K562 (cell line): ENCODE data around the gene ZNF547. TPM values are rescaled to one million over a fixed set of nuclear protein-coding genes. Genes with fewer than 3 reads are reported as not detected.

Source experiments
- ATAC-seq: fragments of 200-7000 bp; cut with Tn5 transposase; 3 replicates; pipeline ENCODE4 v1.9.1; 2020; ENCODE audit warnings: moderate library complexity
- BruUV-seq: library from RNA; stranded (reverse); fragments of 400-500 nt; replicated peaks from 2 replicates; lab custom pipeline; 2021; lab: Mats Ljungman, UMichigan
- CTCF ChIA-PET: fragments of 300-600 bp; formaldehyde crosslinking; extraction: SDS; loops from one replicate; lab custom pipeline; 2021; ENCODE audit warnings: low intra/inter-chr PET ratio; lab: Yijun Ruan, JAX
- POLR2A ChIA-PET: fragments of 300-600, 350-650 bp; sonication (Branson Sonifier 250); formaldehyde crosslinking; extraction: SDS; loops from one replicate; lab custom pipeline; 2021; ENCODE audit warnings: antibody characterized with exemption, inconsistent platforms; lab: Yijun Ruan, JAX
- DNase-seq, 4 experiments: peaks; one replicate each; pipeline versions ENCODE4 v3.0.0 to v3.0.0-alpha.2; 2011 to 2018; ENCODE audit warnings: low spot score in 3 of 4, mixed read lengths in 3 of 4; ENCODE audit errors: extremely low read depth in 1 of 4
- FAIRE-seq: peaks from 2 replicates; lab custom pipeline; 2011; peaks lifted over from hg19 to GRCh38; lab: Jason Lieb, UNC
- H2AFZ ChIP-seq: 2 replicates; pipeline ENCODE4 v1.6.0; 2011; ENCODE audit warnings: low read depth, low read length, control low read depth, inconsistent platforms
- H3K27ac ChIP-seq: fragments of 200-600 bp; 3 replicates; pipeline ENCODE4 v1.8.0; 2011; ENCODE audit warnings: low read depth, mild to moderate bottlenecking, control low read depth, inconsistent platforms, low read length, moderate library complexity, mixed read lengths; ENCODE audit errors: extremely low read depth
- H3K27me3 ChIP-seq, 2 experiments: fragments of 300-600 bp in 1 of 2; 2 replicates in 1 of 2; 3 replicates in 1 of 2; pipeline versions ENCODE4 v1.6.0 to v1.8.0; 2011; ENCODE audit warnings: inconsistent platforms in 2 of 2, low read length in 2 of 2, mild to moderate bottlenecking in 1 of 2, mixed read lengths in 1 of 2, moderate library complexity in 1 of 2; ENCODE audit not compliant: control insufficient read depth in 2 of 2, insufficient read depth in 2 of 2
- H3K36me3 ChIP-seq: fragments of 300-600 bp; 3 replicates; pipeline ENCODE4 v1.8.0; 2011; ENCODE audit warnings: mild to moderate bottlenecking, low read length, inconsistent platforms; ENCODE audit not compliant: control insufficient read depth, insufficient read depth
- H3K4me1 ChIP-seq, 2 experiments: fragments of 200-600 bp in 1 of 2; replicated peaks in 1 of 2; 2 replicates in 1 of 2; 3 replicates in 1 of 2; pipeline versions ENCODE4 v1.5.1 to v1.8.0; 2011; ENCODE audit warnings: inconsistent platforms in 2 of 2, low read length in 2 of 2, mild to moderate bottlenecking in 1 of 2, mixed read lengths in 1 of 2, moderate library complexity in 1 of 2; ENCODE audit not compliant: control insufficient read depth in 2 of 2, insufficient read depth in 2 of 2
- H3K4me2 ChIP-seq: 2 replicates; pipeline ENCODE4 v1.6.1; 2011; ENCODE audit warnings: low read length, control low read depth, inconsistent platforms, mixed read lengths; ENCODE audit not compliant: insufficient read depth
- H3K4me3 ChIP-seq: fragments of 200-600 bp; sonication (generic), shearing (Covaris generic); 2 replicates; pipeline ENCODE4 v1.5.1; 2016; ENCODE audit warnings: control low read depth, inconsistent platforms
- H3K79me2 ChIP-seq: fragments of 200-600 bp; 3 replicates; pipeline ENCODE4 v1.8.0; 2011; ENCODE audit warnings: low read length, inconsistent platforms; ENCODE audit not compliant: control insufficient read depth, insufficient read depth
- H3K9ac ChIP-seq, 2 experiments: 2 replicates each; pipeline versions ENCODE4 v1.6.0 to v1.6.1; 2011; ENCODE audit warnings: low read depth in 2 of 2, low read length in 2 of 2, control low read depth in 1 of 2, inconsistent platforms in 1 of 2, mild to moderate bottlenecking in 1 of 2, mixed read lengths in 1 of 2; ENCODE audit not compliant: insufficient read depth in 1 of 2
- H3K9me1 ChIP-seq: one replicate; pipeline ENCODE4 v1.6.0; 2011; ENCODE audit warnings: inconsistent platforms, mild to moderate bottlenecking, low read length, moderate library complexity; ENCODE audit not compliant: control insufficient read depth, insufficient read depth
- H3K9me3 ChIP-seq: replicated peaks from 2 replicates; pipeline ENCODE4 v1.5.1; 2011; ENCODE audit warnings: low read depth, low read length, inconsistent platforms; ENCODE audit not compliant: control insufficient read depth, insufficient read depth
- H4K20me1 ChIP-seq: replicated peaks from 2 replicates; pipeline ENCODE4 v1.6.1; 2011; ENCODE audit warnings: low read length, inconsistent platforms, mixed read lengths; ENCODE audit not compliant: control insufficient read depth, insufficient read depth
- ARHGAP35 ChIP-seq: fragments of 450-650 bp; IDR thresholded peaks from 2 replicates; pipeline ENCODE4 v1.6.1; 2018; ENCODE audit not compliant: partially characterized antibody
- CC2D1A ChIP-seq: fragments of 450-650 bp; IDR thresholded peaks from 2 replicates; pipeline ENCODE4 v1.6.1; 2017; ENCODE audit warnings: mild to moderate bottlenecking
- CEBPB ChIP-seq: fragments of 450-650 bp; IDR thresholded peaks from 2 replicates; pipeline ENCODE4 v1.6.1; 2016; ENCODE audit warnings: missing genetic modification characterization, missing compliant biosample characterization
- CREB1 ChIP-seq, 2 experiments: sonication (generic) in 1 of 2; formaldehyde crosslinking in 1 of 2; IDR thresholded peaks; 2 replicates each; pipeline versions ENCODE4 v1.6.1 to v1.8.0; 2012 to 2022; ENCODE audit warnings: inconsistent platforms in 1 of 2, mild to moderate bottlenecking in 1 of 2, missing genetic modification reagents in 1 of 2, moderate library complexity in 1 of 2
- PHF8 ChIP-seq: fragments of 200-600 bp; sonication (generic); IDR thresholded peaks from 2 replicates; pipeline ENCODE4 v1.6.1; 2012; ENCODE audit warnings: mixed run types, mild to moderate bottlenecking, inconsistent platforms, low read length, moderate library complexity, borderline replicate concordance
- RAD21 ChIP-seq, 2 experiments: fragments of 250-450 bp in 1 of 2; fragments of 450-650 bp in 1 of 2; sonication (Bioruptor Pico) in 1 of 2; formaldehyde crosslinking in 1 of 2; IDR thresholded peaks in 1 of 2; conservative IDR thresholded peaks in 1 of 2; 2 replicates each; pipeline versions ENCODE4 v1.4.0 to v1.8.0; 2020 to 2022; ENCODE audit warnings: mild to moderate bottlenecking in 2 of 2, moderate library complexity in 1 of 2
- SMC3 ChIP-seq: conservative IDR thresholded peaks from 2 replicates; pipeline ENCODE4 v1.6.1; 2011; ENCODE audit warnings: low read depth, low read length, improper control_type of control experiment; ENCODE audit not compliant: insufficient read depth
- STAG1 ChIP-seq: sonication (generic); formaldehyde crosslinking; IDR thresholded peaks from 2 replicates; pipeline ENCODE4 v1.5.0; 2020; ENCODE audit warnings: missing genetic modification reagents, borderline replicate concordance
- ZFPM2 ChIP-seq: fragments of 250-450 bp; sonication (Bioruptor Pico); IDR thresholded peaks from 2 replicates; pipeline ENCODE4 v1.5.1; 2022; ENCODE audit warnings: mild to moderate bottlenecking
- WGBS: fragments of 100-300 bp; shearing (Covaris generic); methylation state at CpG from one replicate; pipeline ENCODE4 v1.1.6; 2016; ENCODE audit warnings: low coverage, mixed read lengths; ENCODE audit not compliant: insufficient coverage; ENCODE audit errors: missing lambda C conversion rate; 5-methylcytosine and 5-hydroxymethylcytosine counted together
- in situ Hi-C: fragments of 300-500 bp; cut with MboI; formaldehyde crosslinking; loops from 4 replicates; pipeline ENCODE4 v1.15.0; 2018; ENCODE audit warnings: inconsistent platforms, mixed read lengths
- intact Hi-C: fragments of 100-400 bp; cut with micrococcal nuclease; formaldehyde crosslinking; loops from 2 replicates; pipeline ENCODE4 v1.14.2; 2022
- polyA plus RNA-seq, 8 experiments: library from polyadenylated mRNA; depleted of rRNA in 4 of 8; stranded (reverse) in 5 of 8; unstranded in 3 of 8; fragments of >200 nt; fragmentation: Nextera tagmentation in 2 of 8; fragmentation: Illumina TruSeq in 1 of 8; extraction: Ambion mirVana in 2 of 8; extraction: Trizol in 1 of 8; gene quantifications; 2 replicates each; pipeline versions ENCODE4 v1.2.1 to v1.2.3, GENCODE V29; 2011 to 2014; ENCODE audit warnings: inconsistent platforms in 1 of 8, missing spikeins in 1 of 8
- total RNA-seq, 7 experiments: library from RNA; depleted of rRNA in 6 of 7; stranded (reverse); fragments of >200 nt in 6 of 7; fragmentation: Illumina TruSeq in 2 of 7; extraction: Trizol in 2 of 7; gene quantifications; 2 replicates each; pipeline versions ENCODE4 v1.2.1 to v1.2.3, GENCODE V29; 2011 to 2021; ENCODE audit warnings: low replicate concordance in 1 of 7
- TF ChIP-seq, protein P1 (sequence below), 2 experiments: fragments of 450-650 bp; formaldehyde crosslinking in 1 of 2; IDR thresholded peaks; 2 replicates each; pipeline versions ENCODE4 v1.4.0 to v1.6.1; 2014 to 2020; ENCODE audit warnings: mild to moderate bottlenecking in 2 of 2, borderline replicate concordance in 1 of 2, low read depth in 1 of 2
- TF ChIP-seq, protein P2 (sequence below), 3 experiments: IDR thresholded peaks in 2 of 3; conservative IDR thresholded peaks in 1 of 3; 2 replicates each; pipeline ENCODE4 v1.5.1; 2011 to 2012; ENCODE audit warnings: low read length in 3 of 3, mild to moderate bottlenecking in 3 of 3, control low read depth in 2 of 3, improper control_type of control experiment in 1 of 3, inconsistent platforms in 1 of 3, low read depth in 1 of 3, mixed read lengths in 1 of 3, moderate library complexity in 1 of 3; ENCODE audit not compliant: insufficient read depth in 2 of 3

The ZNF547 gene
- total and polyA plus RNA-seq, 9 of the 15 experiments (the other 6 are each of a cell fraction or from before 2014, with no cell fraction given), result 0.03 to 0.96 (median 0.30) TPM

DNA sequence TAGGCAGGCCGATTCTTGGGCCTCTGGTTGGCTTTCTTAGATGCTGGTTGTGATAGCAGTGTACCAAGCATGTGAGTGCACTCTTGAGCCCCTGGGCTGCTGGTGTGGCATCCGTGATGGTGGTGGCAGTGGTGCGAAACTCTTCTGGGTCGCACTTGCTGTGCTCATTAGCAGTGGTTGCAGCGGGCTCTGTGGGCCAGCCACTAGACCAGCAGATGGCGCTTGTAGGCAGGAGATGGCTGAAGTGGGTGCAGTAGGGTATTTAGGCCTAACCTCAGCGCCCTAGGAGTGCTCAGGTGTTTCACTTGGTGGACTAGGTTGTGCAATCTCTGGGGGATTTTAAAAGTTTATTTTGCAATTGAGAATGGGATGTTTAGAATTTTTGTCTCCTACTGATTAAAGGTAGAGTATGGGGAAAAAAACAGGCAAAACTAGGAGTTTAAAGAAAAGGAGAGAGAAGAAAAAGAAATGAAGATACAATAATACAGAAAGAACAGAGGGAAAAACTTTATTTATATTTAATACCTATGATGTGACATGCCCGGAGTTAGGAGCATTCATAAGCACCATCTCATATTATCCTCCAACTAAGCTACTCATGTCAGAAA is 43.3 kb downstream of the ZNF547 start:
- peak; percentile 64 to 72 (median 66) for DNase-seq
- Histone ChIP-seq H3K9me3 (no peaks in the 10 kb centered on the region), H2AFZ (no peak overlapping the region), H3K9ac (no peak overlapping the region), H3K4me3 (no peak overlapping the region), H3K79me2 (peaks cover 6% of the 10 kb centered on the region), H3K4me2 (no peak overlapping the region), H3K9me1 (no peaks in the 10 kb centered on the region), H3K27me3 (no peaks in the 10 kb centered on the region), H3K27ac (no peak overlapping the region), H3K36me3 (no peaks in the 10 kb centered on the region), H4K20me1 (no peaks in the 10 kb centered on the region), H3K4me1 (peaks cover 0 to 5% of the 10 kb centered on the region in 2 experiments; a peak in 1 of 5 replicates)
- ChIA-PET POLR2A (interaction anchor here (0.6 kb wide), 1 partner anchor 416 kb away, joined by 4 read pairs; no protein-coding TSS in a partner anchor), CTCF (interaction anchor here (0.7 kb wide), 1 partner anchor 600 kb away, joined by 3 read pairs; no protein-coding TSS in a partner anchor)
- peak; percentile 71 for ATAC-seq
- FAIRE-seq, result peak; percentile 46
- intact Hi-C loops, result no loop called here
- in situ Hi-C loops, result no loop called here
- 3% methylated on average over 8 of the region's 8 CpGs for WGBS
- TF ChIP-seq, protein P1, sequence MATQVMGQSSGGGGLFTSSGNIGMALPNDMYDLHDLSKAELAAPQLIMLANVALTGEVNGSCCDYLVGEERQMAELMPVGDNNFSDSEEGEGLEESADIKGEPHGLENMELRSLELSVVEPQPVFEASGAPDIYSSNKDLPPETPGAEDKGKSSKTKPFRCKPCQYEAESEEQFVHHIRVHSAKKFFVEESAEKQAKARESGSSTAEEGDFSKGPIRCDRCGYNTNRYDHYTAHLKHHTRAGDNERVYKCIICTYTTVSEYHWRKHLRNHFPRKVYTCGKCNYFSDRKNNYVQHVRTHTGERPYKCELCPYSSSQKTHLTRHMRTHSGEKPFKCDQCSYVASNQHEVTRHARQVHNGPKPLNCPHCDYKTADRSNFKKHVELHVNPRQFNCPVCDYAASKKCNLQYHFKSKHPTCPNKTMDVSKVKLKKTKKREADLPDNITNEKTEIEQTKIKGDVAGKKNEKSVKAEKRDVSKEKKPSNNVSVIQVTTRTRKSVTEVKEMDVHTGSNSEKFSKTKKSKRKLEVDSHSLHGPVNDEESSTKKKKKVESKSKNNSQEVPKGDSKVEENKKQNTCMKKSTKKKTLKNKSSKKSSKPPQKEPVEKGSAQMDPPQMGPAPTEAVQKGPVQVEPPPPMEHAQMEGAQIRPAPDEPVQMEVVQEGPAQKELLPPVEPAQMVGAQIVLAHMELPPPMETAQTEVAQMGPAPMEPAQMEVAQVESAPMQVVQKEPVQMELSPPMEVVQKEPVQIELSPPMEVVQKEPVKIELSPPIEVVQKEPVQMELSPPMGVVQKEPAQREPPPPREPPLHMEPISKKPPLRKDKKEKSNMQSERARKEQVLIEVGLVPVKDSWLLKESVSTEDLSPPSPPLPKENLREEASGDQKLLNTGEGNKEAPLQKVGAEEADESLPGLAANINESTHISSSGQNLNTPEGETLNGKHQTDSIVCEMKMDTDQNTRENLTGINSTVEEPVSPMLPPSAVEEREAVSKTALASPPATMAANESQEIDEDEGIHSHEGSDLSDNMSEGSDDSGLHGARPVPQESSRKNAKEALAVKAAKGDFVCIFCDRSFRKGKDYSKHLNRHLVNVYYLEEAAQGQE (IDR thresholded peaks at IDR 0.05; ENCODE audit: borderline replicate concordance), result peak; percentile 53
- TF ChIP-seq, protein P1 (CRISPR knock-in tag; IDR thresholded peaks at IDR 0.05; ENCODE audit: low read depth), result no peak
- TF ChIP-seq CREB1 (IDR thresholded peaks at IDR 0.05), result no peak
- TF ChIP-seq CREB1 (CRISPR knock-in tag; IDR thresholded peaks at IDR 0.05), result no peak
- peak; percentile 67 for TF ChIP-seq SMC3
- TF ChIP-seq PHF8, result no peak
- peak; percentile 11 to 80; a peak in 2 of 4 replicates for TF ChIP-seq RAD21 (CRISPR knock-in tag; conservative IDR thresholded peaks at IDR 0.05 in 1 of 2, IDR thresholded peaks at IDR 0.05 in 1 of 2)
- TF ChIP-seq CEBPB, result peak; percentile 67
- TF ChIP-seq, protein P2, sequence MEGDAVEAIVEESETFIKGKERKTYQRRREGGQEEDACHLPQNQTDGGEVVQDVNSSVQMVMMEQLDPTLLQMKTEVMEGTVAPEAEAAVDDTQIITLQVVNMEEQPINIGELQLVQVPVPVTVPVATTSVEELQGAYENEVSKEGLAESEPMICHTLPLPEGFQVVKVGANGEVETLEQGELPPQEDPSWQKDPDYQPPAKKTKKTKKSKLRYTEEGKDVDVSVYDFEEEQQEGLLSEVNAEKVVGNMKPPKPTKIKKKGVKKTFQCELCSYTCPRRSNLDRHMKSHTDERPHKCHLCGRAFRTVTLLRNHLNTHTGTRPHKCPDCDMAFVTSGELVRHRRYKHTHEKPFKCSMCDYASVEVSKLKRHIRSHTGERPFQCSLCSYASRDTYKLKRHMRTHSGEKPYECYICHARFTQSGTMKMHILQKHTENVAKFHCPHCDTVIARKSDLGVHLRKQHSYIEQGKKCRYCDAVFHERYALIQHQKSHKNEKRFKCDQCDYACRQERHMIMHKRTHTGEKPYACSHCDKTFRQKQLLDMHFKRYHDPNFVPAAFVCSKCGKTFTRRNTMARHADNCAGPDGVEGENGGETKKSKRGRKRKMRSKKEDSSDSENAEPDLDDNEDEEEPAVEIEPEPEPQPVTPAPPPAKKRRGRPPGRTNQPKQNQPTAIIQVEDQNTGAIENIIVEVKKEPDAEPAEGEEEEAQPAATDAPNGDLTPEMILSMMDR (IDR thresholded peaks at IDR 0.05 in 2 of 3, conservative IDR thresholded peaks at IDR 0.05 in 1 of 3; ENCODE audit: insufficient read depth in 2 of 3, low read depth in 1 of 3, low read length in 3 of 3), result peak; percentile 72 to 75 (median 74)
- peak; percentile 76; the same call in 1 of the 2 replicates for TF ChIP-seq STAG1 (CRISPR knock-in tag)
- no peak for TF ChIP-seq ZFPM2
- 0 out of 2 replicates have a peak, but pooled peaks have one; percentile 32 for TF ChIP-seq CC2D1A
- no peak for TF ChIP-seq ARHGAP35
- no TSS peak for BruUV-seq
